IPS DF 6.9 (cell line): ENCODE results near the gene LANCL3.
"Not testable (repeated sequence)": the region's sequence is repeated elsewhere in the genome, so short reads cannot be mapped to it uniquely, and the experiment has no call there.

Experiments
- DNase-seq: peaks from one replicate; pipeline ENCODE4 v3.0.0-alpha.2; 2013; ENCODE audit warnings: low read depth, low spot score
- H3K27ac ChIP-seq: one replicate; pipeline ENCODE4 v1.5.1; 2013; ENCODE audit warnings: low read length, control low read depth
- H3K27me3 ChIP-seq: 2 replicates; pipeline ENCODE4 v1.6.1; 2013; ENCODE audit warnings: mild to moderate bottlenecking, low read length; ENCODE audit not compliant: control insufficient read depth, insufficient read depth
- H3K36me3 ChIP-seq: 2 replicates; pipeline ENCODE4 v1.6.1; 2013; ENCODE audit warnings: low read length; ENCODE audit not compliant: control insufficient read depth, insufficient read depth
- H3K4me1 ChIP-seq: 2 replicates; pipeline ENCODE4 v1.6.1; 2013; ENCODE audit warnings: low read length; ENCODE audit not compliant: control insufficient read depth, insufficient read depth
- H3K4me3 ChIP-seq: 2 replicates; pipeline ENCODE4 v1.5.1; 2013; ENCODE audit warnings: mild to moderate bottlenecking, low read length
- H3K9me3 ChIP-seq: 2 replicates; pipeline ENCODE4 v1.6.1; 2013; ENCODE audit warnings: low read length, inconsistent platforms; ENCODE audit not compliant: control insufficient read depth, insufficient read depth
- WGBS: extraction: QIAGEN DNeasy Blood & Tissue Kit; methylation state at CpG from one replicate; pipeline ENCODE4 v1.1.7; 2013; ENCODE audit warnings: mixed read lengths, missing lambda C conversion rate; ENCODE audit not compliant: insufficient read length, insufficient coverage; 5-methylcytosine and 5-hydroxymethylcytosine counted together

Gene LANCL3

DNA sequence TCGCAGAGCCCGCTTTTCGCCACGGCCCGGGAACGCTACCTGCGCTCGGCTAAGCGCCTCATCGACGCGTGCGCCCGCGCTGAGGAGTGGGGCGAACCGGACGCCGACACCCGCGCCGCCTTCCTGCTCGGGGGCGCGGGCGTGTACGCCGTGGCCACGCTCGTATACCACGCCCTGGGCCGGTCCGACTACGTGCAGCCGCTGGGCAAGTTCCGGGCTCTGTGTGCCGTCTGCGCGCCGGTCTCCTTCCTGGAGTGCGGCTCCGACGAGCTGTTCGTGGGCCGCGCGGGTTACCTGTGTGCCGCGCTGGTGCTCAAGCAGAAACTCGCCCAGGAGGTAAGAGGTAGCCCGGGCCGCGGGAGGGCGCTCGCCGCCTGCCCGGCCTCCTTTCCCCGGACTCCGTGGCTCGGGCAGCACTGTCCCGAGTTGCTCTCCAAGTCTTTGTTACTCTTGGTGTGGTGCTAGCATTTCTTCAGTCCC, 687 bp downstream of the LANCL3 start:
- not testable (repeated sequence) for H3K27ac ChIP-seq, H3K4me1 ChIP-seq, H3K36me3 ChIP-seq, H3K9me3 ChIP-seq, H3K27me3 ChIP-seq, DNase-seq
- WGBS = no CpG with 5 or more reads among the region's 61 CpGs
- peak overlapping the region; percentile 25; the same call in 1 of the 2 replicates for H3K4me3 ChIP-seq

DNA sequence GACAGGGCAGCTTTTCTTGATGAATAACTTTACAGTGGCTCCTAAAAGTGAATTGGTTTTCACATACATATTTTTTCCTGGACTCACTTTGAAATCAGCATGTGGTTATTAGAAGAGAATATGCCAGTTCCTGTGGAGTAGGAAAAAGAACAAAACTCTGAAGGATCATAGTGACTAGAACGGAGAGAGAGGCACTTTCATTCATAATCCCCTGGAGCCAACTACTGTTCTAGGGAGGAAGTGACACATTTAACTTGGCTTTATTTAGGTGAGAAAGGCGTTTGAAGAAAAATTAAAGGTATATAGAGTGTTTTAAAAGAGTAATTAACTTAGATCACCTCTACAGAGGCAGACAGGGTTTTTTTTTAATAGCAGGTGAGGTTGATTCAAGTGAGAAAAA, 1.7 kb downstream of the LANCL3 start:
- H3K27ac ChIP-seq, H3K27me3 ChIP-seq, DNase-seq, H3K4me3 ChIP-seq, H3K36me3 ChIP-seq, H3K9me3 ChIP-seq, H3K4me1 ChIP-seq: not testable (repeated sequence)
- WGBS = no CpG with 5 or more reads among the region's 2 CpGs

DNA sequence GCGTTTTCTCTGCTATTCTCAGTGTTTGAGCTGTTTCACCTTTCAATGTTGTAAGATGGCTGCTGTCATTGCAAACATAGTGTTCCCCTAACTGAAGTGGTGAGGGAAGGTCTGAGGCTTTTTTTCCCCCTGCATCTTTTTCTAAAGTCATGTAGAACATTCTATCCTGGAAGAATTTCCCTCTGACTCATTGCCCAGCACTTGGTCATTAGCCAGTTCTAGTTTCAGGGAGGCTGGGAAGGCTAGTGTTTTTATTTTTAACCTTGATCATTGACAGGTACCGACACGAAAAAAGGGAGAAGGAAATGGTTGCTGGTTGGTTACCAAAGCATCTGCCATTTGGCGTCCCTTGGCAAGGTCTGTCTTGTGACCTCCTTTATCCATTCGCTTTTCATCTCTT, 6.6 kb downstream of the LANCL3 start:
- Histone ChIP-seq H3K27ac (no peak overlapping the region), H3K9me3 (no peaks in the 10 kb centered on the region), H3K4me1 (no peaks in the 10 kb centered on the region), H3K4me3 (no peak overlapping the region), H3K27me3 (no peaks in the 10 kb centered on the region), H3K36me3 (no peaks in the 10 kb centered on the region)
- no CpG with 5 or more reads among the region's 5 CpGs for WGBS
- no peak for DNase-seq

DNA sequence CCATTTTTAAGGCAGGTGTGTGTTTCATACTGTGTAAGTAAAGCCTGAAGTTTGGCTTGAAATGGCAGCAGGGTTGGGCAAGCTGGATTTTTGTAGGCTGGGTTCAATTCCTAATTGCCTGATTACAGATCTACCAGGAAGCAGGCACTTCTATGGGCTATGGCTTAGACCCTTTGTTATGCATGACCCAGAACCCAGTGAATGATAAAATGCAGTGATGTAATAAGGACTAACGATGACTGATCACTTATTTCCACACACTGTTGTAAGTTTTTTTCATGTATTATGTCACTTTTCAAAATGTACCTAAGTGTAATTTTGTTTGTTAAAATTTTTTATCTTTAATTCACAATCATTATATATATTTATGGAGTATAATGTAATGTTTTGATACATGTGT, 8.6 kb downstream of the LANCL3 start:
- H3K27ac ChIP-seq = no peak overlapping the region

DNA sequence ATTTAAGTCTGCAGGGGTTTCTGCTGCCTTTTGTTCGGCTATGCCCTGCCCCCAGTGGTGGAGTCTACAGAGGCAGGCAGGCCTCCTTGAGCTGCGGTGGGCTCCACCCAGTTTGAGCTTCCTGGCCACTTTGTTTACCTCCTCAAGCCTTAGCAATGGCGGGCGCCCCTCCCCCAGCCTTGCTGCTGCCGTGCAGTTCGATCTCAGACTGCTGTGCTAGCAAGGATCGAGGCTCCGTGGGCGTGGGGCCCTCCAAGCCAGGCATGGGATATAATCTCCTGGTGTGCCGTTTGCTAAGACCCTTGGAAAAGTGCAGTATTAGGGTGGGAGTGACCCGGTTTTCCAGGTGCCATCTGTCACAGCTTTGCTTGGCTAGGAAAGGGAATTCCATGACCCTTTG, 15.9 kb downstream of the LANCL3 start:
- not testable (repeated sequence) for H3K27ac ChIP-seq, H3K27me3 ChIP-seq, H3K36me3 ChIP-seq, H3K9me3 ChIP-seq, DNase-seq, H3K4me3 ChIP-seq, H3K4me1 ChIP-seq
- no CpG with 5 or more reads among the region's 11 CpGs for WGBS

More for the DNA sequence above, 8.6 kb downstream of the LANCL3 start:
- Histone ChIP-seq H3K36me3 (no peaks in the 10 kb centered on the region), H3K27me3 (no peaks in the 10 kb centered on the region), H3K4me1 (no peaks in the 10 kb centered on the region), H3K9me3 (no peaks in the 10 kb centered on the region), H3K4me3 (no peak overlapping the region)
- no CpG with 5 or more reads among the region's 1 CpG for WGBS
- no peak for DNase-seq

DNA sequence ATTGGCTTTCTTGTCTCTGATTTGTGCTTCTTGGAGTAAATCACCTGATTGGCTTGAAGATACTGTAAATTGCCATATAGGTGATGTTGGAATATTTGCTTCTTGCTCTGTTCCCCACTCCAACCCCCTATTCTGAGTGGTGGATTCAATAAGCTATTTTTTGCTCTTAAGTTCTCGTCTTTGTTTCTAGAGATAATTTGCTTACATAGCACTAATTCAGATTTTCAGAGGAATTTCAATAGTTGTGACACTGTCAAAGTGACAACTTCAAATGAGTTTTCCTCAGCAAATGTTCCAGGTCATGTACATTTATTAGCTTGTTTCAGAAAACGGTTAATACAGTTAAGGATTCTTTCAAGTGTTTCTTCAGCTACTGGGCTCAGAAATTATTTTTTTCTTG, 18.6 kb downstream of the LANCL3 start:
- H3K4me1 ChIP-seq = no peaks in the 10 kb centered on the region
- no peaks in the 10 kb centered on the region for H3K27me3 ChIP-seq
- H3K9me3 ChIP-seq = no peaks in the 10 kb centered on the region
- no peak for DNase-seq
- WGBS = no CpG with 5 or more reads among the region's 2 CpGs
- H3K27ac ChIP-seq = no peak overlapping the region
- H3K4me3 ChIP-seq = no peak overlapping the region
- H3K36me3 ChIP-seq = no peaks in the 10 kb centered on the region

DNA sequence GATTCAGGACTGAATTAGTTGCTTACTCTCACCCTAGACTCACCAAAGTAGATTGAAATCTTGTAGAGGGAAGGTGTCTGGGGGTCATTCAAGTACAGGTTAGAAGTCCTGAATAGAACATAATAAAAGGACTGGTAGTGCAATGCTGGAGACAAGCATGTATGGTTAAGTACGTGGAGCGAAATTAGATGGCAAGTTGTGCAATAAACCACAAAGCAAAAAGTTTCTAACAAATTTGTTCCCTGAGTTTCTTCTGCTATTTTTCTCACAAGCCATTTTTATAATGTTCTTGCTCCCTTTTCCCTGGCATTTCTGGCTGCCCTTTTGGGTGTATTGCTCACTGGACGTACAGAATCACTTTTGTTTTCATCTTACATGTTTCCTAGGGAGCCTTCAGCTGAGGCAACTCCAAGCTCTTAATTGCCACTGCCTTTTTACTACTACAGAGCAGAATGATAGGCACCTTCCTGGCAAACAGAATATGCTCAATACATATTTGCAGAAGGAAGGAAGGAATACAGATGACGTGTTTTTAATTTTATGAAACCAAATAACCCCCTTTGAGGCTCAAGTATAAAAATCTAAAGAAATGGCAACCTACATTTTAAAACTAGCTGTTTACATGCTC, 23.4 kb downstream of the LANCL3 start:
- Histone ChIP-seq H3K4me1 (no peaks in the 10 kb centered on the region), H3K36me3 (no peaks in the 10 kb centered on the region), H3K9me3 (no peaks in the 10 kb centered on the region), H3K27me3 (no peaks in the 10 kb centered on the region), H3K4me3 (no peak overlapping the region), H3K27ac (no peak overlapping the region)
- WGBS = no CpG with 5 or more reads among the region's 4 CpGs
- DNase-seq = no peak

DNA sequence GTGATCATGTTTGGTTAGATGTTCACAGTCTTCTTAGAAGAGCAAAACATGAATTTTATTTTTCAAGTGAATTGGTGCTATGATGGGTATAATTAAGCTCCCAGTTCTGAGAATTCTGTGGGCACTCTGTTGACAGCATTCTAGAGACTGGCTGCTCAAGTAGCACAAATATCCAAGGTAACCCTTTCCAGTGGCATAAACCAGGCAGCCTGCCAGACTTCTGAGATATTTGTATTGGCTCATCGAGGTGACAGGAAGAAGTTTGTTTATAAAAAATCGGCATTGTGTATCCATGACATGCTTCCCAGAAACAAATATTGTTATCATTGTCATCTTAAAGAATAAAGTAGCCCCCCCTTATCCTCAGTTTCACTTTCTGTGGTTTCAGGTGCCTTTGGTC, 28.3 kb downstream of the LANCL3 start:
- WGBS = no CpG with 5 or more reads among the region's 2 CpGs
- Histone ChIP-seq H3K27ac (no peak overlapping the region), H3K9me3 (no peaks in the 10 kb centered on the region), H3K4me1 (no peaks in the 10 kb centered on the region), H3K4me3 (no peak overlapping the region), H3K27me3 (no peaks in the 10 kb centered on the region), H3K36me3 (no peaks in the 10 kb centered on the region)
- DNase-seq = no peak

DNA sequence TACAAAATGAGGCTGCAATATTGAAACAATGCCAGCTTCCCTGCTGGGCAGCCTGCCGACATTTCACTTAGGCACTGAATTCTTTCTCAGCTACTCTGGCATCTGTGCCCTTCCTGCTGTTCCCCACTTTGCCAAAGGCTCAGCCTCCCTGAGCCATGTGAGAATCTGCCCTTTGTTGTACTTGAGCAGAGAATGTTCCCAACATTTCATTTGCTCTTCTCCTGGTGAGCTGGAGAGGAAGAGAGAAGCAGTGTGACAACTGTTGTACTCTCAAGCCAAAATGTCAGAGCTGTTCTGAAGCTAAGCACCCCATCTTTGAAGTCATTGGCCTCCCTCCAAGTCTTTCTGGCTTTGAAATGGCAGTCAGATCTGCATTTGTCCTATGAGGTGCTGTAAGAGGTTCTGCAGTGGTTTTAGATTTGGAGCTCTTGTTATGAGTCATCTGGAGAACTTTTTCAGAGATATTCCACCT, 32.5 kb downstream of the LANCL3 start:
- no peak overlapping the region for H3K4me3 ChIP-seq
- H3K27me3 ChIP-seq = no peaks in the 10 kb centered on the region
- no CpG with 5 or more reads among the region's 1 CpG for WGBS
- DNase-seq = no peak
- no peaks in the 10 kb centered on the region for H3K4me1 ChIP-seq
- H3K9me3 ChIP-seq = no peaks in the 10 kb centered on the region
- no peak overlapping the region for H3K27ac ChIP-seq
- H3K36me3 ChIP-seq = no peaks in the 10 kb centered on the region

DNA sequence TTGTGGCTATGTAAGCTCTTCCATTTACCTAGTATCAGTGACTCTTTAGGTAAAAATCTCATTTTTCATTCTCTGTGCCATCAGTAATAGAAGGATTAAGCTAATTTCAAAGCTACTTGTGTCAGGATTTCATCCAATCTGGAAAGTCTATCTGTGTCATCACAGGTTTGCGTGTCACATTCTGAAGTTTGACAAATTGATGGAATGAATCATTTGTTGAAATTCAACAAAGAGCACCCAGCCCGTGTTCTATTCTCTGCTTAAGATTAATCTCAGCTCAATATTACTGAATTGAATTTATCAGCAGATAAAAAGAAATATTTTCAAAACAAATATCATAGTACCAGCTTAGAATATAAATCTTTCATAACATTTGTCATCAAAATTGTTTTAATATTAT, 35.8 kb downstream of the LANCL3 start:
- no peak overlapping the region for H3K27ac ChIP-seq
- no peaks in the 10 kb centered on the region for H3K9me3 ChIP-seq
- no peaks in the 10 kb centered on the region for H3K27me3 ChIP-seq
- no CpG with 5 or more reads among the region's 2 CpGs for WGBS
- H3K4me1 ChIP-seq = no peaks in the 10 kb centered on the region
- no peak for DNase-seq
- no peaks in the 10 kb centered on the region for H3K36me3 ChIP-seq
- no peak overlapping the region for H3K4me3 ChIP-seq

DNA sequence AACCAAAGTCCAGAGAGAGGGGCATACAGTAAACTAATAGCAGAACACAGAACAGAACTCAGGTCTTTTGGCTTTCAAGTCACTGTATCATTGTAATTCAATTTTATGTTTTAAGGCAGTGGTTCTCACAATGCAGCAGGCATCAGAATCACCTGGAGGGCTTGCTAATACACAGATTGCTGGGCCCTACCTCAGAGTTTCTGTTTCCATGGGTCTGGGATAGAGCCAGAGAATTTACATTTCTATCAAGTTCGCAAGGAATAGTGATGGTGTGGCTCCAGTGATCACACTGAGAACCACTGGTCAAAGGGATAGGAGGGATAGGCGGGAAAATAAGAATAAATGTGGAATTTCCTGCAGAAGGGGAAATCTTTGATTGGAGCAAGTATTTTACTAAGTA, 36.7 kb downstream of the LANCL3 start:
- peak; percentile 1 for DNase-seq
- Histone ChIP-seq H3K4me1 (no peaks in the 10 kb centered on the region), H3K4me3 (no peak overlapping the region), H3K36me3 (no peaks in the 10 kb centered on the region), H3K27ac (no peak overlapping the region), H3K9me3 (no peaks in the 10 kb centered on the region), H3K27me3 (no peaks in the 10 kb centered on the region)
- no CpG with 5 or more reads among the region's 2 CpGs for WGBS
